Activated naive CD4-positive, alpha-beta T cell treated with anti-CD3 and anti-CD28 coated beads, Interleukin-2, amount 50 U/mL, for 72 hours (primary cell): ENCODE results near the gene ZNF658. TPM values are rescaled to one million over a fixed set of nuclear protein-coding genes. Genes with fewer than 3 reads are reported as not detected.
"Not testable (repeated sequence)": the region's sequence is repeated elsewhere in the genome, so short reads cannot be mapped to it uniquely, and the experiment has no call there.

Experiments used
- ATAC-seq, 2 donors: fragments of 150-1000 bp; cut with Tn5 transposase; 2 replicates each; pipeline ENCODE4 v1.10.0; 2021; ENCODE audit warnings: mild to moderate bottlenecking in 2 of 2, moderate library complexity in 2 of 2
- DNase-seq, 2 donors: peaks; one replicate each; pipeline ENCODE4 v3.0.0; 2021 to 2022; ENCODE audit warnings: low spot score in 2 of 2
- H3K27ac Mint-ChIP-seq, 2 donors: one replicate each; pipeline ENCODE4 v1.8.0; 2022; ENCODE audit warnings: mild to moderate bottlenecking in 2 of 2, mixed read lengths in 2 of 2
- H3K36me3 Mint-ChIP-seq, 2 donors: one replicate each; pipeline ENCODE4 v1.8.0; 2022; ENCODE audit warnings: mixed read lengths in 2 of 2
- H3K9me3 Mint-ChIP-seq, 2 donors: one replicate each; pipeline ENCODE4 v1.8.0; 2022; ENCODE audit warnings: mixed read lengths in 2 of 2
- total RNA-seq, 2 donors: library from RNA; stranded (reverse); gene quantifications; one replicate each; pipeline ENCODE4 v1.2.3, GENCODE V29; 2022

ZNF658 gene
- 1 to 10 TPM; 1.2 to 1.7 TPM for total RNA-seq

DNA sequence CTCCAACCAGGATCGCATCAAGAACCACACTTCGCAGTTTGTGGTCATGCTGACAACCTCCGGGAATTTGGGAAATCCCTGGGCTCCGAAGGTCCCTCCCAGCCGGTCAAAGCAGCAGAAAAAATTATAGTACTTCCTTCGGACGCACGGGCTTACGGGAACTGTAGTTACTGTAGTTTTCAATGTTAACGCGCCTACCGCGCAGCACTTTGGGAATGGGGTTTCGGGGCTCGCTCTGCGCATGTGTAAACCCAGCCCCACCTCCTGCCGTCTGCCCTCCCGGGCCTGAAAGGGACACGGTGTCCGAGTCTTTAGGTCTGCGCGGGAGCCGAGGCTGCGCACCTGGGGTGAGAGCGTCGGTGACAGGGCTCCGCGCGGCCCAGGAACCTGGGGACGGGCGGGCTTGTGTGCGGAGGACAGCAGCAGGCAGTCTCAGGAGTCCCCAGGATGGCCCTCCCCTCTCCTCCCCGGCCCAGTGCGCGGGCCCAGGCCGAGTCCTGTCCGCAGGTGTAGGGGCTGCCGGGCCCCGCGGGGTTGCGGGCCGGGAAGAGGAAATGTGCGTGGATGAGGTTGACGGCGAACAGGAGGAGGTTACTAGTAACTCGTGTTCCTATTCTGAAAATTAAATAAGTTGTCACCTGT lies at the start of gene ZNF658:
Gene ZNF658, plus strand, starts transcription at position 236 of the 642 bp plus-strand sequence. CDS start 2,837 bp downstream, outside the sequence.
- not testable (repeated sequence) for H3K9me3 Mint-ChIP-seq, H3K36me3 Mint-ChIP-seq
- DNase-seq (peak; percentile 47 to 83), ATAC-seq (peak; percentile 93 to 94)
- H3K27ac Mint-ChIP-seq, result peak within 1 kb of the TSS; percentile 88

GRCh38 chr9:66861732-66862131 lies 38.8 kb upstream of the ZNF658 start:
- ATAC-seq, H3K9me3 Mint-ChIP-seq: not testable (repeated sequence)

DNA sequence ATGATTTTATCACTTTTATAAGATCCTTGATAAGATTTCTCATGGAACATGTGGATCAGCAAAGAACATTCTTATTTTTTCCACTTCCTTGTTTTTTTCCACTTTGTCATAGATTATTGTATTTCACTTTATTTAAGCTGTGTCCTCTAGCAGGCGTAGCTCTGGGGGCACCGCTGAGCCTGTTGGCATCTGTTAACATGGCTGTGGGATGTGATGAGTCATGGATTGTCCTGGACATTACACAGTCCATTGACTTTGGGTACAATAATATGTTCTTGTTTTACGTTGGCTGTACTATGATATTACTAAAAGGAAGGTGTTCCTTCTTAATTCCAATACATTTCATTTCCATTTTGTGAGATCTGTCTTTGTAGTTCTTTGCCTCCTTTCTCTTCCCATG lies 31.9 kb upstream of the ZNF658 start:
- not testable (repeated sequence) for H3K36me3 Mint-ChIP-seq, ATAC-seq, DNase-seq, H3K9me3 Mint-ChIP-seq, H3K27ac Mint-ChIP-seq

More at GRCh38 chr9:66861732-66862131, 38.8 kb upstream of the ZNF658 start:
- H3K27ac Mint-ChIP-seq, H3K36me3 Mint-ChIP-seq, DNase-seq: not testable (repeated sequence)

DNA sequence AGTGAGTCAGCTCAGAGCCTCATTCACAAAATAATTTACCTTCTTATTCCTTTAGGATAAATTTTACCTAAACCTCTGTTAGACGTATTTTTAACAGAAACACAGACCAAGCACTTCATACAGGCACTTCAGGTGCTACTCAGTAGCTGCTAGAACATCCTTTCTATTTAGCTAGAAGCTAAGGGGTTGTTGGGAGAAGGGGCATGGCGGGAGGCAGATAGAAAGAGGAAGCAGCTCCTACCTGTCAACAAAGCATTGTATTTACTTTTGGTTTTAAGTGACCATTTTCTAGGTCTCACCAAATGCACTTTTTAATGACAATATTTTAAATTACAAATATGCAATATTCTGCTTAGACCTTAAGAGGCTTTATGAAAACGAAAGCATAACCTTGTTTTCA lies 19.9 kb upstream of the ZNF658 start:
- DNase-seq, ATAC-seq: not testable (repeated sequence)

DNA sequence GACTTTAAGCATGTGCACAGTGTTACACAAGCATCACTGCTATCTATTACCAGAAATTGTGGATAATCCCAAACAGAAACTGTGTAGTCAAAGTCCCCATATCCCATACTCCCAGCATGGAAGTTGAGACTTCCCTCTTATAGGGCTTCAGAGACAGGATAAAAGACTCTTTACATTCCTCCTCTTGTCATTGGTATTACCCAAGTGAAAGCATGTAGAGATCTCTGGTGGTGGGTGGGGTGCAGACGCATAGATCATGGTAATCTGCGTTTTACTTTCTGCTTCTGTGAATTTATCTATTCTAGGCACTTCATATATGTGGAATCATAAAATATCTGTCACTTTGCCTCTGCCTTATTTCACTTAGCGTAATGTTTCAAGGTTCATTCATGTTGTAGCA lies 18.7 kb upstream of the ZNF658 start:
- ATAC-seq, result not testable (repeated sequence)

More for the DNA sequence above, 19.9 kb upstream of the ZNF658 start:
- H3K36me3 Mint-ChIP-seq, H3K27ac Mint-ChIP-seq, H3K9me3 Mint-ChIP-seq: not testable (repeated sequence)

DNA sequence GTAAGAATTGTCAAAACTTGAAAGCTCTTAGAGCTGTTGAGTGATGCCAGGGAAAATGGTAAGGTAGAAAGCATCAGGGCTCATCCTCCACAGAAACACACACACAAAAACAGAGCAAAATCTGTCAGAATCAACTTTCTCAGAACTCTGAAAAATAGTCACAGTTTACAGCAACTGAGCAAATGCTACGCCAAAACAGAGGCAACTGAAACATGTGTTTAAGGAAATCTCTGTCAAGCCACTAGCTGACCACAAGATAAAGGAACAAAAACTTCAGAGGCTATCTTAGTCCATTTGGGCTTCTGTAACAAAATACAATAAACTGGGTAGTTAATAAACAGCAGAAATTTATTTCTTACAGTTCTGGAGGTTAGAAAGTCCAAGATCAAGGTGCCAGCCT lies 10.2 kb upstream of the ZNF658 start:
- H3K36me3 Mint-ChIP-seq, H3K9me3 Mint-ChIP-seq, DNase-seq, H3K27ac Mint-ChIP-seq, ATAC-seq: not testable (repeated sequence)

More for the DNA sequence above, 18.7 kb upstream of the ZNF658 start:
- H3K27ac Mint-ChIP-seq, H3K9me3 Mint-ChIP-seq, H3K36me3 Mint-ChIP-seq, DNase-seq: not testable (repeated sequence)

GRCh38 chr9:66901141-66901540 lies 616 bp downstream of the ZNF658 start:
- ATAC-seq, result peak; percentile 30 to 31
- peak overlapping the region in 1 of 2 donors; percentile 88 for H3K27ac Mint-ChIP-seq
- not testable (repeated sequence) for H3K9me3 Mint-ChIP-seq, H3K36me3 Mint-ChIP-seq, DNase-seq

DNA sequence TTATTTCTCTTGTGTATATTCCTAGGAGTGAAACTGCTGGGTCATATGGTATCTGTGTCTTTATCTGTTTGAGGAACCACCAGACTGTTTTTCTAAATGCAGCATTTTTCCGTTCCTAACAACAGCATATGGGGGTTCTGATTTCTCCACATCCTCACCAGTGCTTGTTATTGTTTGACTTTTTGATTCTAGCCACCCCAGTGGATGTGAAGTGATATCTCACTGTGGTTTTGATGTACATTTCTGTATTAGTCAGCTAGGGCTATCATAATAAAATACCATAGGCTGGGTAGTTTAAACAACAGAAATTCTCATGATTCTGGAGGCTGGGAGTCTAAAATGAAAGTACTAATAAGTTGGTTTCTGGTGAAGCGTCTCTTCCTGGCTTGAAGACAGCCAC lies 9.0 kb downstream of the ZNF658 start:
- DNase-seq, H3K27ac Mint-ChIP-seq: not testable (repeated sequence)
- H3K36me3 Mint-ChIP-seq, result peaks cover 7 to 17% of the 10 kb centered on the region in 2 donors

DNA sequence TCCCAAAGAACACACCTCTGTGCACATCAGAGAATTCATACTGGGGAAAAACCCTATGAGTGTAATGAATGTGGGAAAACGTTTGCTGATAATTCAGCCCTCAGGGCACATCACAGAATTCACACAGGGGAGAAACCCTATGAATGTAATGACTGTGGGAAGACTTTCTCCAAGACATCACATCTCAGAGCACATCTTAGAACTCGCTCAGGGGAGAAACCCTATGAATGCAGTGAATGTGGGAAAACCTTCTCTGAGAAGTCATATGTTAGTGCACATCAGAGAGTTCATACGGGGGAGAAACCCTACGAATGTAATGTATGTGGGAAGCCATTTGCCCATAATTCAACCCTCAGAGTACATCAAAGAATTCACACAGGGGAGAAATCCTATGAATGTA lies 19.5 kb downstream of the ZNF658 start:
- H3K9me3 Mint-ChIP-seq, H3K36me3 Mint-ChIP-seq, ATAC-seq, H3K27ac Mint-ChIP-seq, DNase-seq: not testable (repeated sequence)

More for the DNA sequence above, 9.0 kb downstream of the ZNF658 start:
- ATAC-seq, H3K9me3 Mint-ChIP-seq: not testable (repeated sequence)

GRCh38 chr9:66936194-66936870 lies 35.8 kb downstream of the ZNF658 start:
- H3K36me3 Mint-ChIP-seq, H3K27ac Mint-ChIP-seq, DNase-seq, H3K9me3 Mint-ChIP-seq, ATAC-seq: not testable (repeated sequence)

- not testable (repeated sequence) for H3K27ac Mint-ChIP-seq, H3K36me3 Mint-ChIP-seq, ATAC-seq, DNase-seq, H3K9me3 Mint-ChIP-seq
These were observed 37.1 kb downstream of the ZNF658 start for GRCh38 chr9:66937662-66938061.

GRCh38 chr9:66938322-66938721 lies 37.8 kb downstream of the ZNF658 start:
- not testable (repeated sequence) for ATAC-seq

GRCh38 chr9:66939878-66940830 lies 39.6 kb downstream of the ZNF658 start:
- not testable (repeated sequence) for H3K9me3 Mint-ChIP-seq, ATAC-seq, DNase-seq, H3K27ac Mint-ChIP-seq, H3K36me3 Mint-ChIP-seq

More at GRCh38 chr9:66938322-66938721, 37.8 kb downstream of the ZNF658 start:
- H3K27ac Mint-ChIP-seq, DNase-seq, H3K9me3 Mint-ChIP-seq, H3K36me3 Mint-ChIP-seq: not testable (repeated sequence)

GRCh38 chr9:66942400-66943155 lies 42.1 kb downstream of the ZNF658 start:
- not testable (repeated sequence) for H3K9me3 Mint-ChIP-seq, H3K36me3 Mint-ChIP-seq, DNase-seq, ATAC-seq, H3K27ac Mint-ChIP-seq

DNA sequence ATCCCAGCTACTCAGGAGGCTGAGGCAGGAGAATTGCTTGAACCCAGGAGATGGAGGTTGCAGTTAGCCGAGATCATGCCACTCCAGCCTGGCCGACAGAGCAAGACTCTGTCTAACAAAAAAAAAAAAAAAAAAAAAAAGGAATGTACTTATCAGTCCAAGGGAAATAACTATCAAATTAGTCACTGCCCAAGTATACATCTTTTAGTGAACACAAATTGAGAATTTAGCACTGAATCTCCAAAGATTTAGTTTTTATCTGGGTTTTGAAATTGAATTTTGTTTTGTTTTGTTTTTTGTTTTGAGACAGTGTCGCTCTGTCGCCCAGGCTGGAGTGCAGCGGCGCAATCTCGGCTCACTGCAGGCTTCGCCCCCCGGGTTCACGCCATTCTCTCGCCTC lies 52.1 kb downstream of the ZNF658 start:
- ATAC-seq, H3K9me3 Mint-ChIP-seq, H3K27ac Mint-ChIP-seq, H3K36me3 Mint-ChIP-seq, DNase-seq: not testable (repeated sequence)
